ELR (cell line): ENCODE data around the gene RASSF10.
A peak's percentile ranks its signal among the peaks of the same experiment; 100 is the strongest.
"Not testable (repeated sequence)": the region's sequence is repeated elsewhere in the genome, so short reads cannot be mapped to it uniquely, and the experiment has no call there.

Source experiments
- DNase-seq: peaks from one replicate; pipeline ENCODE4 v3.0.0-alpha.2; 2015; ENCODE audit warnings: low read depth

Gene RASSF10

GRCh38 chr11:13026722-13027121 lies 17.6 kb downstream of the RASSF10 start:
- no peak for DNase-seq

- DNase-seq = no peak
Observed at GRCh38 chr11:13028322-13028721, 19.2 kb downstream of the RASSF10 start.

- no peak for DNase-seq
Observed at GRCh38 chr11:13029872-13030271, 20.8 kb downstream of the RASSF10 start.

GRCh38 chr11:13030857-13031256 lies 21.7 kb downstream of the RASSF10 start:
- DNase-seq = no peak

GRCh38 chr11:13031349-13031748 lies 22.2 kb downstream of the RASSF10 start:
- no peak for DNase-seq

GRCh38 chr11:13033760-13034533 lies 24.8 kb downstream of the RASSF10 start:
- DNase-seq = no peak

GRCh38 chr11:13035711-13036110 lies 26.6 kb downstream of the RASSF10 start:
- DNase-seq = no peak

GRCh38 chr11:13036235-13036634 lies 27.1 kb downstream of the RASSF10 start:
- no peak for DNase-seq

GRCh38 chr11:13038366-13038765 lies 29.2 kb downstream of the RASSF10 start:
- peak; percentile 44 for DNase-seq

GRCh38 chr11:13039126-13039525 lies 30.0 kb downstream of the RASSF10 start:
- DNase-seq = no peak

- no peak for DNase-seq
Observed at GRCh38 chr11:13040969-13041561, 31.9 kb downstream of the RASSF10 start.

GRCh38 chr11:13042873-13043342 lies 33.8 kb downstream of the RASSF10 start:
- DNase-seq = no peak

GRCh38 chr11:13043912-13044628 lies 35.0 kb downstream of the RASSF10 start:
- DNase-seq = no peak

- DNase-seq = not testable (repeated sequence)
Observed at GRCh38 chr11:13045089-13045488, 36.0 kb downstream of the RASSF10 start.

GRCh38 chr11:13045734-13046133 lies 36.6 kb downstream of the RASSF10 start:
- no peak for DNase-seq

GRCh38 chr11:13046637-13047570 lies 37.8 kb downstream of the RASSF10 start:
- DNase-seq = no peak

GRCh38 chr11:13047884-13048283 lies 38.8 kb downstream of the RASSF10 start:
- DNase-seq = no peak

GRCh38 chr11:13051257-13051656 lies 42.1 kb downstream of the RASSF10 start:
- DNase-seq = peak; percentile 20

- no peak for DNase-seq
Observed at GRCh38 chr11:13052130-13052571, 43.0 kb downstream of the RASSF10 start.

GRCh38 chr11:13053255-13053917 lies 44.3 kb downstream of the RASSF10 start:
- DNase-seq = peak; percentile 59

- DNase-seq = peak; percentile 19
Observed at GRCh38 chr11:13054278-13054677, 45.2 kb downstream of the RASSF10 start.
